OCI-LY1 (cell line): Measurements from ENCODE around the gene IDNK.

Experiments used
- H2AFZ ChIP-seq: fragments of 200-600 bp; sonication (generic), shearing (Covaris generic); 2 replicates; pipeline ENCODE4 v1.6.0; 2014; ENCODE audit warnings: antibody characterized with exemption, mild to moderate bottlenecking, low read length
- H3F3A ChIP-seq: fragments of 200-600 bp; sonication (generic), shearing (Covaris generic); 2 replicates; pipeline ENCODE4 v1.6.0; 2014; ENCODE audit warnings: mild to moderate bottlenecking, antibody characterized with exemption, low read length, moderate library complexity; ENCODE audit not compliant: insufficient read depth
- H3K27ac ChIP-seq: fragments of 200-600 bp; sonication (generic); 2 replicates; pipeline ENCODE4 v1.5.1; 2014; ENCODE audit warnings: low read length, mixed run types, mild to moderate bottlenecking, low read depth; ENCODE audit not compliant: poor library complexity, severe bottlenecking
- H3K27me3 ChIP-seq: fragments of 200-600 bp; sonication (generic); 2 replicates; pipeline ENCODE4 v1.6.0; 2014; ENCODE audit warnings: antibody characterized with exemption, mild to moderate bottlenecking, low read length, moderate library complexity; ENCODE audit not compliant: insufficient read depth
- H3K36me3 ChIP-seq: fragments of 200-600 bp; sonication (generic); 2 replicates; pipeline ENCODE4 v1.6.1; 2014; ENCODE audit warnings: mild to moderate bottlenecking, antibody characterized with exemption, low read length, moderate library complexity, mixed read lengths; ENCODE audit not compliant: insufficient read depth
- H3K4me1 ChIP-seq: fragments of 200-600 bp; sonication (generic); 2 replicates; pipeline ENCODE4 v1.5.1; 2014; ENCODE audit warnings: mild to moderate bottlenecking, low read length, moderate library complexity; ENCODE audit not compliant: insufficient read depth, severe bottlenecking
- H3K4me2 ChIP-seq: fragments of 200-600 bp; sonication (generic), shearing (Covaris generic); 2 replicates; pipeline ENCODE4 v1.6.1; 2014; ENCODE audit warnings: low read length
- H3K4me3 ChIP-seq: fragments of 200-600 bp; sonication (generic); 2 replicates; pipeline ENCODE4 v1.5.1; 2014; ENCODE audit warnings: low read length, low read depth, mild to moderate bottlenecking, mixed read lengths; ENCODE audit not compliant: poor library complexity, severe bottlenecking
- H3K79me2 ChIP-seq: fragments of 200-600 bp; shearing (Covaris generic); 2 replicates; pipeline ENCODE4 v1.6.1; 2016; ENCODE audit warnings: mixed run types, low read length, mixed read lengths; ENCODE audit not compliant: insufficient read depth
- H3K9ac ChIP-seq: fragments of 200-600 bp; sonication (generic), shearing (Covaris generic); 2 replicates; pipeline ENCODE4 v1.6.1; 2014; ENCODE audit warnings: mild to moderate bottlenecking, low read length, mixed read lengths
- H3K9me2 ChIP-seq: fragments of 200-600 bp; sonication (generic), shearing (Covaris generic); 2 replicates; pipeline ENCODE4 v1.6.1; 2014; ENCODE audit warnings: low read depth, mild to moderate bottlenecking, low read length, mixed read lengths
- H3K9me3 ChIP-seq: fragments of 200-600 bp; shearing (Covaris generic); 2 replicates; pipeline ENCODE4 v1.6.1; 2014; ENCODE audit warnings: low read length, mixed read lengths
- H4K20me1 ChIP-seq: fragments of 200-600 bp; sonication (generic), shearing (Covaris generic); 2 replicates; pipeline ENCODE4 v1.6.0; 2016; ENCODE audit warnings: mild to moderate bottlenecking, low read length; ENCODE audit not compliant: insufficient read depth
- CTCF ChIP-seq: fragments of 200-600 bp; sonication (generic), shearing (Covaris generic); IDR thresholded peaks from 2 replicates; pipeline ENCODE4 v1.5.1; 2017; ENCODE audit warnings: mild to moderate bottlenecking, antibody characterized with exemption, low read length, moderate library complexity, mixed read lengths
- EZH2 ChIP-seq: fragments of 200-600 bp; sonication (generic), shearing (Covaris generic); IDR thresholded peaks from 2 replicates; pipeline ENCODE4 v1.8.0; 2017; ENCODE audit warnings: borderline replicate concordance, mixed run types, mild to moderate bottlenecking, antibody characterized with exemption, low read length, moderate library complexity, mixed read lengths

Gene IDNK

GRCh38 chr9:83681490-83681889 lies 58.5 kb downstream of the IDNK start:
- Histone ChIP-seq H2AFZ (no peak overlapping the region), H3K36me3 (peaks cover 72% of the 10 kb centered on the region), H3K27me3 (no peaks in the 10 kb centered on the region), H3K4me3 (no peak overlapping the region), H3F3A (no peaks in the 10 kb centered on the region), H3K9me2 (no peaks in the 10 kb centered on the region), H4K20me1 (no peaks in the 10 kb centered on the region; the same call in 1 of the 2 replicates), H3K27ac (no peak overlapping the region), H3K9ac (no peak overlapping the region), H3K4me1 (no peaks in the 10 kb centered on the region), H3K9me3 (no peaks in the 10 kb centered on the region), H3K4me2 (no peak overlapping the region), H3K79me2 (peaks cover 56% of the 10 kb centered on the region)
- TF ChIP-seq EZH2 = no peak
- TF ChIP-seq CTCF = no peak

GRCh38 chr9:83688921-83689320 lies 66.0 kb downstream of the IDNK start:
- peaks cover 98% of the 10 kb centered on the region for H3K79me2 ChIP-seq
- no peak overlapping the region for H3K9ac ChIP-seq
- no peaks in the 10 kb centered on the region for H3F3A ChIP-seq
- no peaks in the 10 kb centered on the region for H3K9me2 ChIP-seq
- H3K4me1 ChIP-seq = peaks cover 32% of the 10 kb centered on the region
- H3K4me2 ChIP-seq = peak overlapping the region; percentile 12; the same call in 1 of the 2 replicates
- H3K27ac ChIP-seq = no peak overlapping the region
- no peak overlapping the region for H3K4me3 ChIP-seq
- H4K20me1 ChIP-seq = no peaks in the 10 kb centered on the region
- TF ChIP-seq CTCF (no peak), EZH2 (no peak)
- no peak overlapping the region for H2AFZ ChIP-seq
- no peaks in the 10 kb centered on the region for H3K27me3 ChIP-seq
- H3K36me3 ChIP-seq = peaks cover 23% of the 10 kb centered on the region; the same call in 1 of the 2 replicates
- no peaks in the 10 kb centered on the region for H3K9me3 ChIP-seq

GRCh38 chr9:83691492-83691891 lies 68.5 kb downstream of the IDNK start:
- H3K27ac ChIP-seq = no peak overlapping the region
- peaks cover 100% of the 10 kb centered on the region for H3K79me2 ChIP-seq
- no peaks in the 10 kb centered on the region for H4K20me1 ChIP-seq
- H3K4me3 ChIP-seq = no peak overlapping the region
- H2AFZ ChIP-seq = no peak overlapping the region
- H3F3A ChIP-seq = no peaks in the 10 kb centered on the region
- no peaks in the 10 kb centered on the region for H3K9me2 ChIP-seq
- H3K9ac ChIP-seq = no peak overlapping the region
- no peaks in the 10 kb centered on the region for H3K27me3 ChIP-seq
- H3K4me1 ChIP-seq = peaks cover 53% of the 10 kb centered on the region
- H3K4me2 ChIP-seq = no peak overlapping the region
- no peaks in the 10 kb centered on the region for H3K9me3 ChIP-seq
- peaks cover 21% of the 10 kb centered on the region for H3K36me3 ChIP-seq
- TF ChIP-seq CTCF (no peak), EZH2 (no peak)
